Measurements from ENCODE around the gene SERPINB1.
A peak's percentile ranks its signal among the peaks of the same experiment; 100 is the strongest.
"Not testable (repeated sequence)": the region's sequence is repeated elsewhere in the genome, so short reads cannot be mapped to it uniquely, and the experiment has no call there.

Gene SERPINB1

DNA sequence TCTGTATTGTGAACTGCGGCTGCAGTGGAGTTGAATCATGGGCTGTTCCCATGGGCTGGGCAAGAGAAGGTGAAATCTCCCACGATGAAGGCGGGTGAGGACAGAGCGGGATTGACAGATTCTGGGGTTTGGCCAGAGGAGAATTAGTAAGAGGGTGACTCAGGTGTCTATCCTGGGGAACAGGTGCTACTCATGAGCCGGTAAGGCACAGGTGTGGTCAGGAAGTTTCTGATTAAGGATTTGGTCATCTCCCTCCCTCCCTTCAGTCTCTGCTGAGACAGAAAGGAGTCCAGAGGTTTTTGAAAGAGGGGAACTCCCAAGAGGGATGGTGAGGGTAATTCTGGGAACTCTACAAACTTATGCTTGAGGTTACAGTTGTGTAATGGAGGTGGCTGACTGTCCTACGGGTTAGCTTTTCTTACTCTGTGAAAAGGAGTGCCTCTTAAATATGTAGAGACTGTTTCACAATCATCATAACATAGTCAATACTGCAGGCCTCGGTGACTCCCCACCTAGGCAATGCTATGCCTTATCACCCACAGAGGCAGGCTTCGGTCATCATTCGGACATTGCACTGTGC is 31.5 kb downstream of the SERPINB1 start:
- DNase-seq = no peak

- no peak for DNase-seq
Measured at GRCh38 chr6:2809015-2809414, 32.6 kb downstream of the SERPINB1 start.

DNA sequence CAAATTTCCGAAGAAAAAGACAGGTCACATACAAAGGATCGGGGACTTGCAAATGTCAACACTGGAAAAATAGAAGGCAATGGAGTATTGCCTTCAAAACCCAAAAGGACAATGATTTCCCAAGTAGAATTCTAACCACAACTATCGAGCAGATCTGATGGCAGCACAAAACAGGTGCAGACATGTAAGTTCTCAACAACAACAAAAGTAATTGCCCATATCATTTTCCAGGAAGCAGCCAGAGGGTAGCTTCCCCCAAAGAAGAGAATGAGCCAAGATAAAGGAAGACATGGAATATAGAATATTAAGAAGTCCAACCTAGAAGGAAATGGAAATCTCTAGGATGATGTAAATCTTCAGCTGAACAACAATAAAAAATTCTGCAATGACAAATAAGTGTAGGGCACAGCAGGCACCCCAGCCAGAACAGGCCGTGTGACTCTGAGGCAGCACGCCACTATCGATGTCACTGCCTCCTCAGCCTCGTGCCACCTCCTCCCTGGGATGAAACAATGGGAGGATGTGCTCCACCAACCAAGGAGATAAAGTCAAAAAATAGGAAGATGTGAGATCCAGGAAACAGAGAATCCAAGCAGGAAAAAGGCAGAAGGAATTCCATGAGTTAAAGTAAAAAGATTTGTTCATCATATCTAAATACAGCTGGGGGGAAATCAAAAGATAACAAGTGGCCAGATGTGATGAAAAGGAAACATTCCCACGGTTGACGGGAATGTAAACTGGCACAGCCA is 34.1 kb downstream of the SERPINB1 start:
- no peak for DNase-seq

DNA sequence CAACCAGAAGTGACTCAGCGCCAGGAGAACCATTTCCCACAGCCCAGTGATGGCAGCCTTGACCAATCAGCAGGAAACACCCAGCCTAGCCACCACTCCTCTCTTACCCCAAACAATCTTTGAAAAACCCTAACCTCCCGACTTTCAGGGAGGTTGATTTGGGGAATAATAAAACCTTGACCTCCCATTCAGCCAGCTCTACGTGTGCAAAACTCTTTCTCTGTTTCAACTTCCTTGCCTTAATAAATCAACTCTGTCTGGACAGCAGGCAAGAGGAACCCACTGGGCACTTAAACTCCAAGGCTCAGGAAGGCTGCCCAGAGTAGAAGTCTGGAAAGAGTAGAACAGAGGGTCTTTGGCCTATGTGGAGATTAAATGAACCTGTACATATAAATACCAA is 35.0 kb downstream of the SERPINB1 start:
- DNase-seq = no peak

DNA sequence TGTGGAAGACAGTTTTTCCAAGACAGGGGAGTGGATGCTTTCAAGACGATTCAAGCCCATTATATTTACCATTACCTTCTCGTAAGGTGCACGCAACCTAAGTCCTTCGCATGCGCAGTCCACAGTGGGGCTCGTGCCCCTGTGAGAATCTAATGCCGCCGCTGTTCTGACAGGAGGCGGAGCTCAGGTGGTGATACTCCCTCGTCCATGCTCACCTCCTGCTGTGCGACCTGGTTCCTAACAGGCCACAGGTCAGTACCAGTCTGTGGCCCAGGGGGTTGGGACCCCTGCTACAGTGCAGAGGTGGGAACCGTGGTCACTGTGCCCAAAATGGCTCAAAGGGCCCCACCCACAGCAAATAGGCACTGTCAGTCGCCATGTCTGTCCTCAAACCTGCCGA is 36.6 kb downstream of the SERPINB1 start:
- no peak for DNase-seq

DNA sequence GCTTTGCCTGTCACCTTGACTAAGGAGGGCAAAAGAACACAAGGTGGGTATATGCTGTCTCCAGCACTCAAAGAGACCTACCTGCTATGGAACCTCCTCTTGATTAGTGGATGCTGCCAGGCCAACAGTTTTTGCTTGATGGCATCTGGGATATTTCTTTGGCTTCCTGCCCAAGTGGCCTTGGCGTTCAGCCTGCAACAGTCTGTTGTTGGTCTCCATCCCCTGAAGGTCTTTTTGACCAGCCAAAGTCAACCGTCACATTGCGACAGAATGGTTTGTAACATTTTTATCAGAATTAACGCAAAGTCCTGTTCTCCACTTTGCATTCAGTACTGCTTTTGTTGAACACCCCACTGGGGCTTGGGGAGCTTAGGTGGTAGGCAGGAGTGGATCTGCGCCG is 37.1 kb downstream of the SERPINB1 start:
- DNase-seq = no peak

GRCh38 chr6:2803731-2804429 is 37.8 kb downstream of the SERPINB1 start:
- DNase-seq = no peak

- DNase-seq = no peak
Measured at GRCh38 chr6:2802521-2803060, 39.1 kb downstream of the SERPINB1 start.

GRCh38 chr6:2801687-2802086 is 40.0 kb downstream of the SERPINB1 start:
- not testable (repeated sequence) for DNase-seq

DNA sequence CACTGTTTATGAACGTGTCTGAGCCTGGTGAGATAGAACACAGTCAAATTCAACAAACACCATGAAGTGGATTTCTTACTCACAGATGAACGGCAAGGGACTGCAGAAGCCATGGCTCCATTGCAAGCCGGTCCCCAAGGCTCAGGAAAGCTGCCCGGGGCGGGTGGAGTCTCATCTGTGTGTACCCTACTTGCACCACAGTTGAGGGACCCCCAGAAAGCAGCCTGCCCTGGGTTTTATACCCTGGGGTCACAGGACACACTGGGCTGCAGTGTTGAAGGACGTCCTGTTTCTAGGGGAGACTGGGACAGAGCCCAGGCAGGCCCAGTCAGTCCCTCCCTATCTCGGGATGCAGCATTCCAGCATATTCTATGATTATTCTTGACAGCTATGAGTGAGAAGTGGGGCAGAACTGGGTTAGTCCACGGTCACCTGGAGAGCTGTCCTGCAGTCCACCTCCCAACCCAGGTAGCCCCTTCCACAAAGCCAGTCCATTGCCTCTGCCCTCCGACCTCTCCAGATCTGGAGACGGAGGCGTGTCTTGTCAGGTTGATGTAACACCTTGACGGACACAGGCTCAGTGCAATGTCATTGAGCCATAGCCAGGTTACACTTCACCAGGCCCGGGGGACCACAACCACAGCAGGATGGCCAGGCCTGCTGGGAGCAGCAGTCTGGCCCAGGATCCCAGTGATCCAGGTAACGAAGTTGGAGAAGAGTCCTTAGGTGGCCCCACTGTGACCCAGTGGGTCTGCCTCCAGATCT is 40.9 kb downstream of the SERPINB1 start:
- no peak for DNase-seq

DNA sequence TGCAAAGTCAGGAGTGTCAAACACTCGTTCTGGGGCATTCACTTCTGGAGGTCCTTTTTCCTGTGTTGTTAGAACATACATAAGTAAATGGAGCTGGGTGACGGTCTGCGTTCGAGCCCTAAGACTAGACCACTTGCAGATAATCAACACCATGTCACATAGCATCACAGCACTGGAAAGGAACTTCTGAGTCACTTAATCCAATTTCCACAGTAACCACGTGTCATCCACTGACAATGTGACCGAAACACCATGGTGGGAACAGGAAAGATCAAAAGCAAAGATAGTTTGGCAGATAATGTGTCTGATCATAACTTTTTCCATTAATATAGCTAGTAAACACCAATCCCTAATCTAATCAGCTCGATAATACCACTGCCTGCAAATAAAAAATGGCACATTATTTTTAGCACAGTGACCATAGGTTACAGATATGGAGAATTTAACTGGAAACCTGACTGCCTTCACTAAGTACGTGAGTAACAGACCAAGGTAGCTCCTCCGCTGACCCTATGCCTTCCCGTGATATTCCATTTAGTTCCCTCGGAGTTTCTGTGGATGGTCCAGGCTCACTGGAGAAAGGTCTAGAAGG is 41.6 kb downstream of the SERPINB1 start:
- peak in 1 of 2 experiments; percentile 16 for DNase-seq

DNA sequence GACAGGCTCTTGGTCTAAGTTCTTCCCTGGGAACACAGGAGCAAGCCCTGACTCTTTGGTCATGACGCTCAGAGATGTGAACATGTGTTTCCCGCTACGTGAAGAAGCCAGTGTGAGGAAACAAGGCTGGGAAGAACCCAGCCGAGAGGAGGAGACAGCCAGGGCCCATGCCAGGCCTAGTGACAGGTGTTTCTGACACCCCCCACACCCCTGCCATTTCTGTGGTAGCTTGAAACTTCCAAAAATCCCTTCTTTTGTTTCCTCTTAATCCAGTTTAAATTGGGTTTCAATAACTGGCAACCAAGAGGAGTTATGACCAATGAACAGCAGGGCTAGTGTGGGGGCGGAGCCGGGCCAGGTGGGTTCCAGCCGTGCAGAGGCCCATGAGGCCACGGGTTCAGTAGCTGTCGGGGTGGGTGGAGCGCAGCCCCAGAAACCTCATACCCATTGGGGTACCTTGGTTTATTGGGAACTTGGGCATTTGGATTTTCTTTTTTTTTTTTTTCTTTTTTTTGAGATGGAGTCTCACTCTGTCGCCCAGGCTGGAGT is 43.0 kb downstream of the SERPINB1 start:
- no peak for DNase-seq

DNA sequence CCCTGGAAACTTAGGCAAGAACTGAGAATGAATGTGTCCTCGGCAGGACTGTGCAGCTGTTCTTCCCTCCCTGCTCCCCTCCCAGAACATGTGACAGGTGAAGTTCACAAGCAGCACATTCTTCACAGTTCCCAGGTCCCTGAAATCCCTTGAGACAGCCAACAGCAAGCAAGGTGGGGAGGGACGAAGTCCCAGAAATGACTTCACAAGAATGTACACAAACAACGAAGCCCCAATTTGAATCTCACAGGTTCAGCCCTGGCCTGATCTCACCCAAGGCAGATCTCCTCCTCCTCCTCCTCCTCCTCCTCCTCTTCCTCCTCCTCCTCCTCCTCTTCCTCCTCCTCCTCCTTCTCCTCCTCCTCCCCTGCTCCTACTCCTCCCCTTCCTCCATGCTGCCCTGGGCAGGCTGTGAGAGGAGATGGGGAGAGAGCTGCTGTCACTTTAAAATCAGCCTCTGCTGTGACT is 44.1 kb downstream of the SERPINB1 start:
- no peak for DNase-seq

- DNase-seq = no peak
Measured at GRCh38 chr6:2796861-2797260, 44.8 kb downstream of the SERPINB1 start.

GRCh38 chr6:2795956-2796355 is 45.7 kb downstream of the SERPINB1 start:
- no peak for DNase-seq

GRCh38 chr6:2795162-2795561 is 46.5 kb downstream of the SERPINB1 start:
- no peak for DNase-seq

- no peak for DNase-seq
Measured at GRCh38 chr6:2794171-2794730, 47.4 kb downstream of the SERPINB1 start.

GRCh38 chr6:2793534-2794151 is 48.0 kb downstream of the SERPINB1 start:
- peak; percentile 38 to 49 for DNase-seq

GRCh38 chr6:2792330-2793110 is 49.1 kb downstream of the SERPINB1 start:
- no peak for DNase-seq

DNA sequence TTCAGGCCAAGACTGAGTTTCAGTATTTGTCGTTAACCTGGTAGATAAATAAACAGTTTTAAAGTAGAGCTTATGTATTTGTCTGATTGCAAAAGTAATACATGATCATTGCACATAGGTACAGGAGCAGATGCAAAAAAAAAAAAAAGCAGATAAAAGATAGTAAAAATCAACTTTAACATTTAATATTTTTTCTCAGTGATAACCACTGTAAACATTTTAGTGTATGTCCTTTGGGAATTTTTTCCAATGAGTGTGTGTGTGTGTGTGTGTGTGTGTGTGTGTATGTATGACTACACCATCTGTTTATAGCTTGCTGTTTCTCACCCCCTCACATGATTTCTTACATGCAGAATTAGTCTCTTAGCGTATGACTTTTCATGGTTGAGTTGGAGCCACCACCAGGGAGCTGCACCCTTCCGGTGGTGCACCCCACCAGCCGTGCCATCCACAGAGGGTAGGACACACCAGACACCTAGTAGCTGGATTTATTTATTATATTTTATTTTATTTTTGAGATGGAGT is 50.2 kb downstream of the SERPINB1 start:
- no peak for DNase-seq

Data from activated CD4-positive, alpha-beta T cell treated with anti-CD3 and anti-CD28 coated beads, Interleukin-2, amount 50 U/mL, for 48 hours (primary cell).